Endodermal cell (in vitro differentiated cells): Measurements from ENCODE around the gene PNPLA2. TPM values are rescaled to one million over a fixed set of nuclear protein-coding genes. Genes with fewer than 3 reads are reported as not detected.

Source experiments
- DNase-seq: peaks from one replicate; pipeline ENCODE4 v3.0.0-alpha.2; 2017
- H3K27ac ChIP-seq: 2 replicates; pipeline ENCODE4 v1.5.1; 2013; ENCODE audit warnings: mild to moderate bottlenecking, low read depth, low read length, moderate library complexity
- H3K27me3 ChIP-seq: 2 replicates; pipeline ENCODE4 v1.6.1; 2013; ENCODE audit warnings: mild to moderate bottlenecking, low read length, moderate library complexity; ENCODE audit not compliant: insufficient read depth, control insufficient read depth, poor library complexity, severe bottlenecking
- H3K36me3 ChIP-seq: 2 replicates; pipeline ENCODE4 v1.7.0; 2013; ENCODE audit warnings: mild to moderate bottlenecking, low read length, moderate library complexity; ENCODE audit not compliant: control insufficient read depth, insufficient read depth
- H3K4me1 ChIP-seq: one replicate; pipeline ENCODE4 v1.7.0; 2013; ENCODE audit warnings: low read length; ENCODE audit not compliant: control insufficient read depth, insufficient read depth
- H3K4me3 ChIP-seq: 2 replicates; pipeline ENCODE4 v1.5.1; 2013; ENCODE audit warnings: mild to moderate bottlenecking, low read length, moderate library complexity
- H3K9ac ChIP-seq: 2 replicates; pipeline ENCODE4 v1.6.1; 2013; ENCODE audit warnings: mild to moderate bottlenecking, low read length, moderate library complexity; ENCODE audit not compliant: poor library complexity, severe bottlenecking; ENCODE audit errors: extremely low read depth
- H3K9me3 ChIP-seq: 2 replicates; pipeline ENCODE4 v1.6.1; 2013; ENCODE audit warnings: mild to moderate bottlenecking, low read length, moderate library complexity; ENCODE audit not compliant: control insufficient read depth
- H3K27ac Mint-ChIP-seq: 2 replicates; pipeline ENCODE4 v1.8.0; 2020; ENCODE audit warnings: mixed read lengths
- H3K27me3 Mint-ChIP-seq: 2 replicates; pipeline ENCODE4 v1.8.0; 2021; ENCODE audit warnings: mild to moderate bottlenecking, mixed read lengths; ENCODE audit not compliant: insufficient read depth
- H3K36me3 Mint-ChIP-seq: 2 replicates; pipeline ENCODE4 v1.8.0; 2020; ENCODE audit warnings: low read depth, mixed read lengths
- H3K4me1 Mint-ChIP-seq: 2 replicates; pipeline ENCODE4 v1.8.0; 2020; ENCODE audit warnings: mixed read lengths
- H3K4me3 Mint-ChIP-seq: 2 replicates; pipeline ENCODE4 v1.8.0; 2020; ENCODE audit warnings: mild to moderate bottlenecking, moderate library complexity, mixed read lengths
- H3K9me3 Mint-ChIP-seq: 2 replicates; pipeline ENCODE4 v1.8.0; 2020; ENCODE audit warnings: mild to moderate bottlenecking, mixed read lengths
- WGBS, 2 experiments: methylation state at CpG; one replicate each; pipeline versions ENCODE4 v1.1.5 to v1.1.7; 2013; ENCODE audit warnings: missing lambda C conversion rate in 2 of 2, mixed read lengths in 1 of 2; ENCODE audit not compliant: insufficient coverage in 1 of 2, insufficient read length in 1 of 2; 5-methylcytosine and 5-hydroxymethylcytosine counted together
- total RNA-seq, 2 donors: library from RNA; stranded (reverse); fragmentation: NEBNext Ultra II Directional in 1 of 2; extraction: Animal tissue kit (Norgen Biotek cat#: 25700) in 1 of 2; gene quantifications; 2 replicates in 1 of 2; 3 replicates in 1 of 2; pipeline ENCODE4 v1.2.1, GENCODE V29; 2021
- TF ChIP-seq, protein P1 (sequence below): fragments of 200-600 bp; sonication (generic); conservative IDR thresholded peaks from 2 replicates; pipeline ENCODE4 v1.5.0; 2021; ENCODE audit warnings: antibody characterized with exemption, mild to moderate bottlenecking

PNPLA2 gene
- total RNA-seq, 2 donors from 2014 or later: 77.0 to 77.6 TPM

DNA sequence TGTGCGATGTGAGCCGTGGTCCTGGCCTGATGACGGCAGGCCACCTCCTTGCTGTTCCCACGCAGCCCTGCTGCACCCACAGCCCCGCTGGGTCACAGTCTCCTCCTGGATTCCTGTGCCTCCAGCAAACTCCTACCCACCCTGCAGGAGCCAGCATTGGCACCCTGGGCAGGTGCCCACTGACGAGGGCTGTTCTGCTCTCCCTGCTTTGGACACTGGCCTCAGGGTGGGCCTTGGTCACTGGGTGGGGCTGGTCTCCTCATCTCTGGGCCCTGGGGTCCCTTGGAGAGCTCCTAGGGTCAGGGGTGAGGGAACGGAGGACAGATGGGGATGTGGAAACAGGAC, 36.6 kb downstream of the PNPLA2 start:
- Mint-ChIP-seq H3K9me3 (no peaks in the 10 kb centered on the region), H3K4me3 (no peak overlapping the region), H3K27ac (no peak overlapping the region), H3K4me1 (peaks cover 3% of the 10 kb centered on the region), H3K36me3 (peaks cover 3% of the 10 kb centered on the region), H3K27me3 (peaks cover 2% of the 10 kb centered on the region)
- H3K4me3 ChIP-seq: no peak overlapping the region
- H3K9ac ChIP-seq: no peak overlapping the region
- 93 to 96% methylated on average over 3 to 7 of the region's 7 CpGs for WGBS, 2 experiments
- TF ChIP-seq, protein P1, sequence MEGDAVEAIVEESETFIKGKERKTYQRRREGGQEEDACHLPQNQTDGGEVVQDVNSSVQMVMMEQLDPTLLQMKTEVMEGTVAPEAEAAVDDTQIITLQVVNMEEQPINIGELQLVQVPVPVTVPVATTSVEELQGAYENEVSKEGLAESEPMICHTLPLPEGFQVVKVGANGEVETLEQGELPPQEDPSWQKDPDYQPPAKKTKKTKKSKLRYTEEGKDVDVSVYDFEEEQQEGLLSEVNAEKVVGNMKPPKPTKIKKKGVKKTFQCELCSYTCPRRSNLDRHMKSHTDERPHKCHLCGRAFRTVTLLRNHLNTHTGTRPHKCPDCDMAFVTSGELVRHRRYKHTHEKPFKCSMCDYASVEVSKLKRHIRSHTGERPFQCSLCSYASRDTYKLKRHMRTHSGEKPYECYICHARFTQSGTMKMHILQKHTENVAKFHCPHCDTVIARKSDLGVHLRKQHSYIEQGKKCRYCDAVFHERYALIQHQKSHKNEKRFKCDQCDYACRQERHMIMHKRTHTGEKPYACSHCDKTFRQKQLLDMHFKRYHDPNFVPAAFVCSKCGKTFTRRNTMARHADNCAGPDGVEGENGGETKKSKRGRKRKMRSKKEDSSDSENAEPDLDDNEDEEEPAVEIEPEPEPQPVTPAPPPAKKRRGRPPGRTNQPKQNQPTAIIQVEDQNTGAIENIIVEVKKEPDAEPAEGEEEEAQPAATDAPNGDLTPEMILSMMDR: no peak
- H3K36me3 ChIP-seq: no peaks in the 10 kb centered on the region
- H3K9me3 ChIP-seq: no peaks in the 10 kb centered on the region
- no peak for DNase-seq
- H3K27ac ChIP-seq: peak overlapping the region; percentile 86
- H3K27me3 ChIP-seq: no peaks in the 10 kb centered on the region
- H3K4me1 ChIP-seq: peaks cover 6% of the 10 kb centered on the region

DNA sequence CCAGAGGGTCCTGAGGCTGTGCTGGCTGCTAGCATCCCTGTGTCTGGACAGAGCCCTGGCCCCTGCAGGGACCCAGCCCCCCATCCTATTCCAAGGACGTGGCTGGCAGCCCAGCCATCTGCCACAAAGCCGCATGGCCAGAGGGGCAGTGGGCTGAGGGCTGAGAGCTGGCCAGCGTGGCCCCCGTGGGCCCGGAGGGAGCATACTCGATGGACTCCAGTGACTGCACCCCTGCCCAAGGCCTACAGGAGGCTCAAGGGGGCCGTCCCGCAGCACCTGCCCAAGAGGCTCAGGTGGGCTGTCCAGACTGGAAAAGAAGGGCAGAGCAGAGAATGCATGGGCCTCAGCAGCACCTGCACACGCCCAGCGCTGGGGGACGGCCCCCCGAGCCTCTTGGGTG, 37.1 kb downstream of the PNPLA2 start:
- Mint-ChIP-seq H3K27me3 (peaks cover 2% of the 10 kb centered on the region), H3K36me3 (peaks cover 3% of the 10 kb centered on the region), H3K4me3 (no peak overlapping the region), H3K9me3 (no peaks in the 10 kb centered on the region), H3K27ac (no peak overlapping the region), H3K4me1 (peaks cover 3% of the 10 kb centered on the region)
- H3K4me1 ChIP-seq: peaks cover 5% of the 10 kb centered on the region
- no peaks in the 10 kb centered on the region for H3K36me3 ChIP-seq
- H3K4me3 ChIP-seq: no peak overlapping the region
- no peaks in the 10 kb centered on the region for H3K9me3 ChIP-seq
- no peak for DNase-seq
- peak overlapping the region; percentile 5 for H3K27ac ChIP-seq
- 92 to 93% methylated on average over 6 to 12 of the region's 12 CpGs for WGBS, 2 experiments
- no peaks in the 10 kb centered on the region for H3K27me3 ChIP-seq
- TF ChIP-seq, protein P1: peak; percentile 24
- H3K9ac ChIP-seq: no peak overlapping the region

DNA sequence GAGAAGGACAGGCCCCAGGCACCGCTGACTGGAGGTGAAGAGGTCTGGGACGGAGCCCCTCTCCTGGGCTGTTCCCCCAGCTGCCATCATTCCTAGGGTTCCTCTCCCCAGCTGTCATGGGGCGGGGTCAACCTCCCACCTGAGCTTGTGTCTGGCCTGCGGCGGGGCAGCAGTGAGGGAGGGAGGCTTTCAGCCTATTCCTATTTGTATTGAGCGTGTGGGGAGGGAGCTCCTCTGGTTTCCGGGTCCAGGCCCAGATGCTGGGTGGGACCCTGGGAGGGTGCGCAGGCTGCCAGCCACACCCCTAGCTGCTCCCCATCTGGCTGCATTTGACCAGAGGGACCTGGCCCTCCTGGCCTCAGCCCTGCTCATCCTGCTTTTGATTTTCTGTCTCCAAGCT, 37.7 kb downstream of the PNPLA2 start:
- Mint-ChIP-seq H3K9me3 (no peaks in the 10 kb centered on the region), H3K4me1 (peaks cover 3% of the 10 kb centered on the region), H3K36me3 (peaks cover 3% of the 10 kb centered on the region), H3K27me3 (no peaks in the 10 kb centered on the region), H3K4me3 (no peak overlapping the region), H3K27ac (no peak overlapping the region)
- no peak overlapping the region for H3K4me3 ChIP-seq
- H3K36me3 ChIP-seq: no peaks in the 10 kb centered on the region
- no peaks in the 10 kb centered on the region for H3K4me1 ChIP-seq
- DNase-seq: no peak
- 91 to 96% methylated on average over 6 to 7 of the region's 8 CpGs for WGBS, 2 experiments
- no peaks in the 10 kb centered on the region for H3K9me3 ChIP-seq
- H3K9ac ChIP-seq: no peak overlapping the region
- TF ChIP-seq, protein P1: no peak
- H3K27me3 ChIP-seq: no peaks in the 10 kb centered on the region
- no peak overlapping the region for H3K27ac ChIP-seq
